ENCODE measurements around the gene WWP2.

The WWP2 gene

GRCh38 chr16:69754469-69755310 is 7.4 kb upstream of the WWP2 start, which contains the start of gene NOB1 (continued):
- TF ChIP-seq REST (tag by site-specific recombination; IDR thresholded peaks at IDR 0.05) (peak; percentile 24; the same call in 1 of the 2 replicates), CTCF (tag by site-specific recombination; IDR thresholded peaks at IDR 0.05) (peak; percentile 98), BCL11A (tag by site-specific recombination; IDR thresholded peaks at IDR 0.05; ENCODE audit: low read depth) (no peak), KLF8 (tag by site-specific recombination; IDR thresholded peaks at IDR 0.05) (peak; percentile 15; the same call in 1 of the 2 replicates), PATZ1 (tag by site-specific recombination; IDR thresholded peaks at IDR 0.05) (peak; percentile 42; the same call in 1 of the 2 replicates), ZNF292 (tag by site-specific recombination; IDR thresholded peaks at IDR 0.05; ENCODE audit: borderline replicate concordance, low read depth) (no peak), HOXD13 (CRISPR knock-in tag; IDR thresholded peaks at IDR 0.05; ENCODE audit: borderline replicate concordance) (peak; percentile 48; the same call in 1 of the 2 replicates), SP2 (tag by site-specific recombination; IDR thresholded peaks at IDR 0.05) (no peak), ZNF138 (tag by site-specific recombination; IDR thresholded peaks at IDR 0.05; ENCODE audit: borderline replicate concordance) (no peak), ZNF660 (tag by site-specific recombination; IDR thresholded peaks at IDR 0.05) (peak; percentile 31; the same call in 1 of the 2 replicates), ZBTB17 (tag by site-specific recombination; IDR thresholded peaks at IDR 0.05) (peak; percentile 68), ZNF692 (tag by site-specific recombination; IDR thresholded peaks at IDR 0.05) (peak; percentile 59; the same call in 1 of the 2 replicates), ZBTB26 (tag by site-specific recombination; optimal IDR thresholded peaks at IDR 0.05) (peak; percentile 62), ZNF211 (tag by site-specific recombination; IDR thresholded peaks at IDR 0.05; ENCODE audit: low read depth) (no peak), YY1 (tag by site-specific recombination; IDR thresholded peaks at IDR 0.05) (peak; percentile 76), GLIS1 (tag by site-specific recombination; IDR thresholded peaks at IDR 0.05) (0 out of 2 replicates have a peak, but pooled peaks have one; percentile 27), KLF9 (tag by site-specific recombination; IDR thresholded peaks at IDR 0.05; ENCODE audit: low read depth) (peak; percentile 72), ZEB2 (tag by site-specific recombination; IDR thresholded peaks at IDR 0.05) (peak; percentile 50), ZSCAN30 (tag by site-specific recombination; IDR thresholded peaks at IDR 0.05) (peak; percentile 21; the same call in 1 of the 2 replicates), ZNF391 (tag by site-specific recombination; IDR thresholded peaks at IDR 0.05; ENCODE audit: borderline replicate concordance, low read depth) (peak; percentile 53; the same call in 1 of the 2 replicates), ZXDB (tag by site-specific recombination; IDR thresholded peaks at IDR 0.05) (peak; percentile 66), ZBTB20 (tag by site-specific recombination; IDR thresholded peaks at IDR 0.05) (no peak), ZNF133 (tag by site-specific recombination; IDR thresholded peaks at IDR 0.05) (peak; percentile 19; the same call in 1 of the 2 replicates), ZNF10 (tag by site-specific recombination; IDR thresholded peaks at IDR 0.05) (no peak), PBX3 (CRISPR knock-in tag; IDR thresholded peaks at IDR 0.05) (0 out of 2 replicates have a peak, but pooled peaks have one; percentile 61), ZNF626 (tag by site-specific recombination; IDR thresholded peaks at IDR 0.05) (no peak)

All from HEK293 (cell line).